Keratinocyte (primary cell): ENCODE measurements around the gene CCDC92. TPM values are rescaled to one million over a fixed set of nuclear protein-coding genes. Genes with fewer than 3 reads are reported as not detected.

Source experiments
- DNase-seq: peaks from one replicate; pipeline ENCODE4 v3.0.0-alpha.2; 2011; ENCODE audit warnings: low read depth, missing footprints, low spot score
- FAIRE-seq: peaks from 2 replicates; lab custom pipeline; 2011; peaks lifted over from hg19 to GRCh38; lab: Jason Lieb, UNC
- H2AFZ ChIP-seq: 2 replicates; pipeline ENCODE4 v1.6.0; 2012; ENCODE audit warnings: low read length, control low read depth, inconsistent platforms; ENCODE audit not compliant: control insufficient read depth
- H3K27ac ChIP-seq: 2 replicates; pipeline ENCODE4 v1.5.1; 2011; ENCODE audit warnings: low read length; ENCODE audit not compliant: control insufficient read depth, insufficient read depth
- H3K27me3 ChIP-seq: 3 replicates; pipeline ENCODE4 v1.6.0; 2011; ENCODE audit warnings: low read length; ENCODE audit not compliant: control insufficient read depth, insufficient read depth; ENCODE audit errors: extremely low read depth
- H3K36me3 ChIP-seq, 2 experiments: 2 replicates in 1 of 2; 3 replicates in 1 of 2; pipeline ENCODE4 v1.5.1; 2011; ENCODE audit warnings: low read length in 2 of 2, mild to moderate bottlenecking in 1 of 2; ENCODE audit not compliant: control insufficient read depth in 2 of 2, insufficient read depth in 2 of 2; ENCODE audit errors: extremely low read depth in 1 of 2
- H3K4me1 ChIP-seq: 3 replicates; pipeline ENCODE4 v1.5.1; 2011; ENCODE audit warnings: low read length; ENCODE audit not compliant: control insufficient read depth, insufficient read depth; ENCODE audit errors: extremely low read depth
- H3K4me2 ChIP-seq: 3 replicates; pipeline ENCODE4 v1.6.0; 2011; ENCODE audit warnings: low read depth, low read length; ENCODE audit not compliant: control insufficient read depth, insufficient read depth; ENCODE audit errors: extremely low read depth
- H3K4me3 ChIP-seq, 3 experiments: fragments of 200-600 bp in 1 of 3; sonication (generic) in 1 of 3; 2 replicates in 2 of 3; 3 replicates in 1 of 3; pipeline ENCODE4 v1.5.1; 2011 to 2016; ENCODE audit warnings: low read length in 3 of 3, mild to moderate bottlenecking in 3 of 3, control low read depth in 2 of 3, inconsistent platforms in 1 of 3, low read depth in 1 of 3, mixed read lengths in 1 of 3, mixed run types in 1 of 3, moderate library complexity in 1 of 3; ENCODE audit not compliant: control insufficient read depth in 2 of 3, insufficient read depth in 2 of 3; ENCODE audit errors: extremely low read depth in 1 of 3
- H3K79me2 ChIP-seq: 2 replicates; pipeline ENCODE4 v1.6.0; 2012; ENCODE audit warnings: low read length; ENCODE audit not compliant: control insufficient read depth, insufficient read depth
- H3K9ac ChIP-seq: 3 replicates; pipeline ENCODE4 v1.6.0; 2011; ENCODE audit warnings: low read length; ENCODE audit not compliant: control insufficient read depth, insufficient read depth; ENCODE audit errors: extremely low read depth
- H3K9me1 ChIP-seq: 3 replicates; pipeline ENCODE4 v1.6.0; 2011; ENCODE audit warnings: low read length; ENCODE audit not compliant: control insufficient read depth, insufficient read depth; ENCODE audit errors: extremely low read depth
- H3K9me3 ChIP-seq: 2 replicates; pipeline ENCODE4 v1.5.1; 2012; ENCODE audit warnings: low read depth, low read length; ENCODE audit not compliant: control insufficient read depth
- H4K20me1 ChIP-seq: 3 replicates; pipeline ENCODE4 v1.6.0; 2011; ENCODE audit warnings: low read length; ENCODE audit not compliant: control insufficient read depth, insufficient read depth; ENCODE audit errors: extremely low read depth
- CTCF ChIP-seq, 3 experiments: IDR thresholded peaks in 1 of 3; conservative IDR thresholded peaks in 1 of 3; optimal IDR thresholded peaks in 1 of 3; 2 replicates in 2 of 3; 3 replicates in 1 of 3; pipeline versions ENCODE3 to v1.5.1; 2011; ENCODE audit warnings: low read length in 3 of 3, mild to moderate bottlenecking in 3 of 3, moderate library complexity in 2 of 3, control low read depth in 1 of 3, inconsistent platforms in 1 of 3; ENCODE audit not compliant: insufficient read depth in 2 of 3; ENCODE audit errors: extremely low read depth in 1 of 3
- EZH2 ChIP-seq: IDR thresholded peaks from one replicate; pipeline ENCODE4 v1.6.1; 2012; ENCODE audit warnings: inconsistent platforms, mild to moderate bottlenecking, low read length, moderate library complexity
- dilution Hi-C: fragments of 300-500 bp; cut with MboI; formaldehyde crosslinking; loops from one replicate; pipeline ENCODE4 v1.7.0; 2020; ENCODE audit warnings: low sequenced_read_pairs; ENCODE audit not compliant: extremely low pct_ligation_motif_present
- polyA plus RNA-seq, 5 experiments: library from polyadenylated mRNA; depleted of rRNA in 3 of 5; stranded (reverse) in 3 of 5; stranded (forward) in 1 of 5; unstranded in 1 of 5; fragments of >200 nt; gene quantifications; 1 replicate in 1 of 5; 2 replicates in 3 of 5; 3 replicates in 1 of 5; pipeline versions ENCODE4 v1.2.1 to v1.2.3, GENCODE V29; 2011 to 2012; ENCODE audit warnings: missing spikeins in 2 of 5, low read depth in 1 of 5, low replicate concordance in 1 of 5

Gene CCDC92
- polyA plus RNA-seq, 1 donor (not counting 4 experiments of a cell fraction or from before 2014, with no cell fraction given) = 8.3 TPM

GRCh38 chr12:123910761-123911193 lies 61.9 kb downstream of the CCDC92 start:
- Histone ChIP-seq H3K9me1 (no peaks in the 10 kb centered on the region), H3K27me3 (no peaks in the 10 kb centered on the region), H3K4me2 (no peak overlapping the region), H4K20me1 (no peaks in the 10 kb centered on the region), H3K9ac (no peak overlapping the region), H3K79me2 (no peaks in the 10 kb centered on the region), H3K27ac (no peak overlapping the region), H3K9me3 (no peaks in the 10 kb centered on the region), H3K36me3 (no peaks in the 10 kb centered on the region), H2AFZ (no peak overlapping the region), H3K4me3 (no peak overlapping the region), H3K4me1 (peaks cover 6% of the 10 kb centered on the region)
- TF ChIP-seq CTCF (optimal IDR thresholded peaks at IDR 0.05 in 1 of 3, IDR thresholded peaks at IDR 0.05 in 1 of 3, conservative IDR thresholded peaks at IDR 0.05 in 1 of 3; ENCODE audit: extremely low read depth in 1 of 3, insufficient read depth in 2 of 3, low read length in 3 of 3) (no peak), EZH2 (no peak)
- dilution Hi-C loops = no loop called here
- DNase-seq = no peak
- FAIRE-seq = no peak

GRCh38 chr12:123910057-123910456 lies 62.6 kb downstream of the CCDC92 start:
- no peak for FAIRE-seq

More at GRCh38 chr12:123910057-123910456, 62.6 kb downstream of the CCDC92 start:
- no peak for DNase-seq
- no peaks in the 10 kb centered on the region for H4K20me1 ChIP-seq
- dilution Hi-C loops = no loop called here
- peaks cover 9% of the 10 kb centered on the region for H3K4me1 ChIP-seq
- no peak for TF ChIP-seq CTCF (optimal IDR thresholded peaks at IDR 0.05 in 1 of 3, IDR thresholded peaks at IDR 0.05 in 1 of 3, conservative IDR thresholded peaks at IDR 0.05 in 1 of 3; ENCODE audit: extremely low read depth in 1 of 3, insufficient read depth in 2 of 3, low read length in 3 of 3)
- no peak for TF ChIP-seq EZH2
- H3K36me3 ChIP-seq = no peaks in the 10 kb centered on the region
- H3K9me1 ChIP-seq = no peaks in the 10 kb centered on the region
- H3K79me2 ChIP-seq = no peaks in the 10 kb centered on the region
- H3K4me3 ChIP-seq = no peak overlapping the region
- H3K9ac ChIP-seq = no peak overlapping the region
- no peak overlapping the region for H2AFZ ChIP-seq
- H3K27me3 ChIP-seq = no peaks in the 10 kb centered on the region
- H3K9me3 ChIP-seq = no peaks in the 10 kb centered on the region
- H3K4me2 ChIP-seq = no peak overlapping the region
- no peak overlapping the region for H3K27ac ChIP-seq
